Activated CD4-positive, alpha-beta T cell treated with anti-CD3 and anti-CD28 coated beads, Interleukin-2, amount 50 U/mL, for 48 hours (primary cell): ENCODE measurements around the gene NAA80.
A peak's percentile ranks its signal among the peaks of the same experiment; 100 is the strongest.
"Not testable (repeated sequence)": the region's sequence is repeated elsewhere in the genome, so short reads cannot be mapped to it uniquely, and the experiment has no call there.

Experiments
- DNase-seq, 2 experiments: peaks; one replicate each; pipeline ENCODE4 v3.0.0-alpha.2; 2020

The NAA80 gene

DNA sequence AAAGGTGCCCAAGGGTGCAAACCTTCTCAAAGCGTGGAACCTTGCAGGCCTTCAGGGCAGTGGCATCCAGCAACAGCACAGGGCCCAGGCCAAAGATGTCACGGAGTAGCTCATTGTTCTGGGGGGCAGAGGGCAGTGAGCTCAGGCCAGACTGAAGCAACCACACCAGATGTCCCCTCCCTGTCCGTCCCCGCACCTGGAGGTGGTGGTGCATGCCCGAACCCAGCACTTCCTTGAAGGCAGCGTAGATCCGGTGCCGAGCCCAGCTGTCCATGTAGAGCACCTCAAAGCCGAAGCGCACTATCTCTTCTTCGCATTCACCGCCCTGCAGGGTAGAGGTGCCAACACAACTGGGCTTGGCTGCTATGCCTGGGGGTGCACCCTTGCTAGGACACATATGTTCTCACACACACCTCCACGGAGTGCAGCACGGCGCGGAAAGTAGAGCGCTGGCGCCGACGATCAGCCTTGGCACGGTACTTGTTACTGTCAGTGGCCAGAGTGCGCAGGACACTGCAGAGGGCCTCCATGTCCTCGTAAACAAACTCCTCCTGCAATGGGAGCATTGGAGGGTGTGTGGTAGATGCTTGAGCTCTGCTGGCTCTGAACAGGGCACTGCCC, 10.7 kb downstream of the NAA80 start:
- no peak for DNase-seq

DNA sequence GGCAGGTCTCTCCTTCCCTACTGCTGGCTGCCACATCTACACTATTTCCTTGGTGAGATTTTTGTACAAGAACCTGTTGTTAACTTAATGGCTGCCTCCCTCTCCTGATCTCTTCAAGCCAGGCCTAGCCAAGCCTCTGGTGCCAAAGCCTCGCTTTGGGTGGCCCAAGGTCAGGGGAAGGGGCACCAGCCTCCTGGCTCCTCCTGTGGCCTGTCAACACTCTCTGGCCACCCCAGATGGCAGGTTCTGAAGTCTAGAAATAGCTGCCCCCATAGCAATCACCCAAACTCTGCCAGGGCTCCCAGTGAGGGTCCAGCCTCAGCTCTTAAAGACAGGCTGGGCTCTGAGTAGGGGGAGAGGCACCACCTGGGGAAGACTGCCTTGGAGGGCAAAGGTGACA, 11.9 kb downstream of the NAA80 start:
- no peak for DNase-seq

DNA sequence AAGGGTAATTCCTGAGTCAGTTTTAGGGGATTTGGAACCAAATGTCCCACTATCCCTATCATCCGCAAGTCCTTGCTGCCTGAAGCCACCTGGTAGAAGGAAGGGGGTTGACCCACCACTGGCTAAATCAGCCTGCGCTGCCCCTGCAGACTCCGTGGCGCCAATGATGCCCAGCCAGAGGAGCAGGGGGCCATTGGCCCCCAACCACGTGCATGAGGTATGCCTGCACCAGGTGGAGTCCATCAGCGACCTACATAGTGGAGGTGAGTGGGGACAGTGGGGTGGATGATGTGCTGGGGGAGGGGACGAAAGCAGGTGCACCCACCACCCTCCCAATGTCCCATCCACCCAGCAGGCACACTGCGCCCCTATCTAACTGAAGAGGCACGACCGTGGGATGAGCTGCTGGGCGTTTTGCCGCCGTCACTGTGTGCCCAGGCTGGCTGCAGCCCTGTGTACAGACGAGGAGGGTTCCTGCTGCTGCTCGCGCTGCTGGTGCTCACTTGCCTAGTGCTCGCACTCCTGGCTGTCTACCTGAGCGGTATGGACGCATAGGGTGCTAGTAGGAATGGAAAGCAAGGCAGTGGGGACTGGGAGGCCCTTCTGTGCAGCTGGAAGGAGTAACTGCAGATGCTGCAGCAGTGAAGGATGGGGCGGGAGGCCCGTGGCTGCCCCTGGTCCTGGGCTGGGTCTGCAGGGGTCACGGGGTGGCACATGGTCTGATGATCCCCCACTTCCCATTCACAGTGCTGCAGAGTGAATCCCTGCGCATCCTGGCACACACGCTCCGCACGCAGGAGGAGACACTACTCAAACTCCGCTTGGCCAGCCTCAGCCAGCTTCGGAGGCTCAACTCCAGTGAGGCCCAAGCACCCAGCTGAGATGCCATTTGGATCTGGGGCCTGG, 12.6 kb downstream of the NAA80 start:
- DNase-seq: no peak

DNA sequence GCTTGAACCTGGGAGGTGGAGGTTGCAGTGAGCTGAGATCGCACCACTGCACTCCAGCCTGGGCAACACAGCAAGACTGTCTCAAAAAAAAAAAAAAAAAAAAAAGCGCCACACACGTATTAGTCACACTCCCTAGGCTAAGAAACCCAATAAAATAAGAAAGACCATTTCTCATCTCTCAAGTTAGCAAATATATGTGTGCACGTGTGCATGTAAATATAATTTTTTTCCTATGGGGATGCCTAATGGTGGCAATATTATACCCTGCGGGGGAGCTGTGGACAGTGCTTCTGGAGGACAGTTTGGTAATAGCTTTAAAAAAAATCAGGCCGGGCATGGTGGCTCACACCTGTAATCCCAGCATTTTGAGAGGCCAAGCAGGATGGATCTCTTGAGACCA, 15.1 kb downstream of the NAA80 start:
- DNase-seq: not testable (repeated sequence)

DNA sequence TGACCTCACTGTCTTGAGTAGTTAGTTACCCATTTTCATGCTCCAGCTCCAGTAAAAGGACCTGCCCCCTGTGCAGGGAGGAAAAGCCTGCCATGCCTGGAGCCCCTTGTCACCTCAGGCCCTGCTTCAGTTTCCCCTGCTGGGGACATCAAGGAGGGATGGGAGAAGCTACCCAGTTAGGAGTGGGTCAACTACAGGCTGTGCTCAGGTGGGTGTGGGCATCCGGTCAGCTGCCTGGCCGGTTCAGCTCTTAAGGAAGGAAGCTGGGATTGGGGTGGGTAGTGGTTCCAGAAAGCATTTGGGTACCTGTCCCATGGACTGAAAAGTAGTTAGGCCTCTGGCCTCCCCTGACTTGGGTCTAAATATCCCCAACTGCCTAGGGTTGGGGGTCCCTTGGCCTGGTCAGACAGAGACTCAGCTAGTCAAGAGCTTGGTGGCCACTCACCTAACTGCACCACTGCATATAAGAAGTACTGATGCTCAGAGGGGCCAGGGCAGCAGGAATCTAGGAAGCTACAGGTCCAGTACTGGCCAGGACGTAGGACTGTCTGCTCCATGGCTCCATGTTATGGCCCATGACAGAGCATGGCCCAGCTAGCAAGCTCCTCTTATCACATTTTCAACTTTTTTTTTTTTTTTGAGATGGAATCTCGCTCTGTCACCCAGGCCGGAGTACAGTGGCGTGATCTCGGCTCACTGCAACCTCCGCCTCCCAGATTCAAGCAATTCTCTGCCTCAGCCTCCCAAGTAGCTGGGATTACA, 19.8 kb downstream of the NAA80 start:
- no peak for DNase-seq

DNA sequence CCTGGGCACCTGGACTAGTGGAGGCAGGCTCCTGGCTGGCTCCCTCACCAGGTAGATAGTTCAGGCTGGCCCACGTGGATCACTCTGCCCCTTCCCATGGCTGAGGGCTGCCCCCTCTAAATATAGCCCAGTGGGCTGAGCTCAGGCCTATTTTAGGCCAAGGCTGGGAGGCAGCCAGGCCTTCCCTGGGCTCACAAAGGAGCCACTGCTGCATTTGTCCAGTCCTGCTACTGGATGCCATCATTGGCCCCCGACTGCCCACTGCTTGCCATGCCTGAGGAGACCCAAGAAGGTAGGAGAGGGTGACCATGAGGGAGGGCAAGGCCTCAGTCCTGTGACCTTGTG, 20.4 kb downstream of the NAA80 start, which contains the start of gene LSMEM2:
TSS of gene LSMEM2 (plus strand) at position 208 of the 345 bp plus-strand sequence. CDS start at position 235, 27 bp downstream.
- no peak for DNase-seq

DNA sequence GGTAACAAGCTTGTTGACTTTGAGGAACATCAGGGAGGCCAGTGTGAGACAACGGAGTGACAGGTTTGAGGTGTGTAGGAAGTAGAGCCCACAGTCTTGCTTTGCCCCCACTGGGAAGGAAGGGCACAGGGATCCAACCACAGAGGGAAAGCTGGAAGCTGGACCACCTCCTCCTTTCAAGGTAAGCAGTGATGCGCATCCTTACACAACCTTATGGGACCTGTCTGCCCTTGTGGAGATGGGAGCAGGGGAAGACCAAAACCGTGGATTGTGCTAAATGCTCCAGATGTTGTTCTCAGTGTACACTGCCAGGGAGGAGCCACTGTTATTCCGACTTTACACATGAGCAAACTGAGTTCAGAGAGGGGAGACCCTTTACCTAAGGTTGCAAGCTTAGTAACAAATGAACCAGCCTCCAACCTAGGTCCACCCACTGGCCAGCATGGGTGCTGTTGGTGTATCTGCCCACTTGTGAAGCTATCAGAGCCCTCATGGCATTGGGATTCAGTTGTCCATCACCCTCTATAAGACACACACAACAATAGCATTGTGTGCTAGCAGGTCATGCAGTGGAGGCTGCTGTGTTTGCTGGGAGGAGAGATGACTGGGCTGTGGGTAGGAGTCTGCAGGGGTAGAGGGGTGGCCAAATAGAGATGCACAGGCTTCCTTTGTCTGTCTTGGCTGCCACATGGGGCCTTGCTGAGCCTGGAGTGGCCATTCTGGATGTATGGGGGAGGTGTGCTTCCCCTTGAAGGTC, 20.9 kb downstream of the NAA80 start:
- DNase-seq: no peak

DNA sequence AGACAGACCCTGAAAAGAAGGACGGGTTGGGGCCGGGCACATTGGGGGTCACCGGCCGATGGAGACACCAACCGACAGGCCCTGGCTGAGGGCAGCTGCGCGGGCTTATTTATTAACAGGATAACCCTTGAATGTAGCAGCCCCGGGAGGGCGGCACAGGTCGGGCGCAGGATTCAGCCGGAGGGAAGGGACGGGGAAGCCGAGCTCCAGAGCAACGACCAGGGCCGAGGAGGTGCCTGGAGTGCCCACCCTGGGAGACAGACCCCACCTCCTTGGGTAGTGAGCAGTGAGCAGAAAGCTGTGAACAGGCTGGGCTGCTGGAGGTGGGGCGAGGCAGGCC, 22.5 kb downstream of the NAA80 start:
- no peak for DNase-seq

DNA sequence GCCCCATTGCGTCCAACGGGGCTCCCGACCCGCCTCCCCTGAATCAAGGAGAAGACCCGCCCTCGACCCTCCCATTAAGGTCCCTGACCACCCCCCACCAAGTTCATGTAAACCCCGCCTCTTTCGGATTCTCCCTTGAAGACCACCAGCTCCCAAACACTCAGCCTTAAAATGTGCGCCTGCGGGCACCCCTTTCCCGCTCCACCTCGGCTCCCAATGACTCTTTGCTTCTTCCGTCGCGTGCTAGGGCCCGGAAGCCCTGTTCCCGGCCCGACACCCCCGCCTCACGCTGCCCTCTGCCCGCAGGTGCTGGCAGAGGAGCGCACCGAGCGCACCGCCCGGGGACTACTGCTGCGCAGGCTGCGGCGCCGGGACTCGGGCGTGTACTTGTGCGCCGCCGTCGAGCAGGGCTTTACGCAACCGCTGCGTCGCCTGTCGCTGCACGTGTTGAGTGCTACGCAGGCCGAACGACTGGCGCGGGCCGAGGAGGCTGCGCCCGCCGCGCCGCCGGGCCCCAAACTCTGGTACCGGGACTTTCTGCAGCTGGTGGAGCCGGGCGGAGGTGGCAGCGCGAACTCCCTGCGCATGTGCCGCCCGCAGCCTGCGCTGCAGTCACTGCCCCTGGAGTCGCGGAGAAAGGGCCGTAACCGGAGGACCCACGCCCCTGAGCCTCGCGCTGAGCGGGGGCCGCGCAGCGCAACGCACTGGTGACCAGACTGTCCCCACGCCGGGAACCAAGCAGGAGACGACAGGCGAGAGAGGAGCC, 23.0 kb downstream of the NAA80 start:
- DNase-seq: peak in 1 of 2 experiments; percentile 37

DNA sequence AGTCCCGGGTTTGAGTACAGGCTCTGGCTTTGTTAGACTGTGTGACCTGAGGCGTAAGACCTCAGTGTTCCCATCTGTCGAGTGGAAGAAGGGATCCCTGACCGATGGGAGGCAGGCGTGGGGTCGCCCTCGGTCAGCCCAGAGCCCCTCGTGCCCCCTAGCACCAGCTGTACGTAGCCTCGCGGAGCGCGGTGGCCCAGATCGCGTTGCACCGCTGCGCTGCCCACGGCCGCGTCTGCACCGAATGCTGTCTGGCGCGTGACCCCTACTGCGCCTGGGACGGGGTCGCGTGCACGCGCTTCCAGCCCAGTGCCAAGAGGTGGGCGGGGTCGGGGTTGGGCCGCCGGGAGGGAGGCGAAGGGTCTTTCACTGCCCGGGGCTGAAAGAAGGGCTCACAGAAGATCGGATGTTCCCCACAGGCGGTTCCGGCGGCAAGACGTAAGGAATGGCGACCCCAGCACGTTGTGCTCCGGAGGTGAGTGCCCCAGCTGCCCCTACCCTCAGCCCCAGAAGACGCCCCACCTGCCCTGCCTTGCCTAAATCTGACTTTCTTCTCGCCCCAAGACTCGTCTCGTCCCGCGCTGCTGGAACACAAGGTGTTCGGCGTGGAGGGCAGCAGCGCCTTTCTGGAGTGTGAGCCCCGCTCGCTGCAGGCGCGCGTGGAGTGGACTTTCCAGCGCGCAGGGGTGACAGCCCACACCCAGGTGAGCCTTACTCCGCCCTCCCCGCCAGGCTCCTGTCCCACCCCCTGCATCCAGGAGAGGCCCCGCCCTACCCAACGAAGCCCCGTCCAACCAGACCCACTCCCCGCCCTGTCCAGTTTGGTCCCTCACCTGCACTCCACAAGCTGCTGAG, 23.8 kb downstream of the NAA80 start:
- DNase-seq: no peak

DNA sequence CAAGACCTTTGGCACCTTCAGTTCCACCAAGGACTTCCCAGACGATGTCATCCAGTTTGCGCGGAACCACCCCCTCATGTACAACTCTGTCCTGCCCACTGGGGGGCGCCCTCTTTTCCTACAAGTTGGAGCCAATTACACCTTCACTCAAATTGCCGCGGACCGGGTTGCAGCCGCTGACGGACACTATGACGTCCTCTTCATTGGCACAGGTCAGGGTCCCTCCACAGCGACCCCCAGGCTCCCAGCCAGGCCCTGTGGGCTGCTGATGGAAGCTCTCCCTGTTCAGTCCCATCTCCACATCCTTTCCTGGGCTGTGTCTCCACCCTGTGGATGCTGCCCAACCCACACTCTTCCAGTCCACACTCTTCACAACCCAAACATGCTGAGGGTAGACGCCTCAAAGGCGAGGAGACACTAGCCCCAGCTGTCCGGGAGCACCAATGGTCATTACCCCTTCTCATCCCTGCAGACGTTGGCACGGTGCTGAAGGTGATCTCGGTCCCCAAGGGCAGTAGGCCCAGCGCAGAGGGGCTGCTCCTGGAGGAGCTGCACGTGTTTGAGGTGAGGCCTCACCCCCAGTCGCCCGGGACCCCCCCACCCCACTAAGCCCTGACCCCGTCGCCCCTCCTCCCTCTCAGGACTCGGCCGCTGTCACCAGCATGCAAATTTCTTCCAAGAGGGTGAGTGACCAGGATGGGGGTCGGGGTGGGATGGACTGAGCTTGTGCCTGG, 24.7 kb downstream of the NAA80 start:
- DNase-seq: peak; percentile 83 to 88

DNA sequence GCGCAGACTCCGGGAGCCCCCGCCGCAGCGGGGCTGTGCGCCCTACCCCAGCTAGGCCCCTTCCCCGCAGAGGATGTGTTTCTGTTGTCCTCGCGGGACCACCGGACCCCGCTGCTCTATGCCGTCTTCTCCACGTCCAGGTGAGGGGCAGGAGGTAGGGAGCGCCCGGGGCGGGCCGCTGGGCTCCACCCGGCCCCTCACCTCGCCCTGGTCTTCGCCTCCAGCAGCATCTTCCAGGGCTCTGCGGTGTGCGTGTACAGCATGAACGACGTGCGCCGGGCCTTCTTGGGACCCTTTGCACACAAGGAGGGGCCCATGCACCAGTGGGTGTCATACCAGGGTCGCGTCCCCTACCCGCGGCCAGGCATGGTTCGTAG, 25.5 kb downstream of the NAA80 start:
- no peak for DNase-seq

DNA sequence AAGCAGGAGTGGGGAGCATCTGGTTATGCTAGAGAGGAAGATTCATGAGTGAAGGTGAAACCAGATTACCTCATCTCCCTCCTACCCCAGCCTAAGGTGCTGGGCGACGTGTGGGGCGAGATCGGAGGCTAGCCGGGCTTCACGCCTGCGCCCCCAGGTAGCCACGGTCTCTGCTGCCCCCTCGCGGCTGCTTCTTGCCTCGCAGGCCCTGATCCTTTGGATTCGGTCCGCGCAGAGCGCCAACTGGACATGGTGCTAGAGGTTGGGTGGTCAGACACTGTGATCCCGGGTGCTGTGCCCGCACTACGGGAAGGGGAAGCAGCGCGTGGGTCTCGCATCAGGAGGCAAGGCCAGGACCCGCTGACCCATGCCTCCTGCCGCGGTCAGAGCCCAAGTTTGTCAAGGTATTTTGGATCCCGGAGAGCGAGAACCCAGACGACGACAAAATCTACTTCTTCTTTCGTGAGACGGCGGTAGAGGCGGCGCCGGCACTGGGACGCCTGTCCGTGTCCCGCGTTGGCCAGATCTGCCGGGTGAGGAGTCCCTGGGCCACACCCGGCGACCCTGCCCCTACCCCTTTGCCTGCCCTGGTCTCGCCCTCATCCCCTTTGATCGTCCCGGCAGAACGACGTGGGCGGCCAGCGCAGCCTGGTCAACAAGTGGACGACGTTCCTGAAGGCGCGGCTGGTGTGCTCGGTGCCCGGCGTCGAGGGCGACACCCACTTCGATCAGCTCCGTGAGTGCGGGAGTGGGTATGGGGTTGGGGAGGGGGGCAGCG, 26.1 kb downstream of the NAA80 start:
- DNase-seq: peak; percentile 96

DNA sequence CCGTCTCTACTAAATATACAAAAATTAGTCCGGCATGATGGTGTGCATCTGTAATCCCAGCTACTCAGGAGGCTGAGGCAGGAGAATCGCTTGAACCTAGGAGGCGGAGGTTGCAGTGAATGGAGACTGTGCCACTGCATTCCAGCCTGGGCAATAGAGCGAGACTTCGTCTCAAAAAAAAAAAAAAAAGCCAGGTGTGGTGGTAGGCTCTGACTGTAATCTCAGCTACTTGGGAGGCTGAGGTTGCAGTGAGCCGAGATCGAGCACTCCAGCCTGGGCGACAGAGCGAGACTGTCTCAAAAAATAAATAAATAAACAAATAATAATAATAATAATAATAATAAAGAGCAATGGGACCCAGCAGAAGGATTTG, 26.7 kb downstream of the NAA80 start:
- not testable (repeated sequence) for DNase-seq

DNA sequence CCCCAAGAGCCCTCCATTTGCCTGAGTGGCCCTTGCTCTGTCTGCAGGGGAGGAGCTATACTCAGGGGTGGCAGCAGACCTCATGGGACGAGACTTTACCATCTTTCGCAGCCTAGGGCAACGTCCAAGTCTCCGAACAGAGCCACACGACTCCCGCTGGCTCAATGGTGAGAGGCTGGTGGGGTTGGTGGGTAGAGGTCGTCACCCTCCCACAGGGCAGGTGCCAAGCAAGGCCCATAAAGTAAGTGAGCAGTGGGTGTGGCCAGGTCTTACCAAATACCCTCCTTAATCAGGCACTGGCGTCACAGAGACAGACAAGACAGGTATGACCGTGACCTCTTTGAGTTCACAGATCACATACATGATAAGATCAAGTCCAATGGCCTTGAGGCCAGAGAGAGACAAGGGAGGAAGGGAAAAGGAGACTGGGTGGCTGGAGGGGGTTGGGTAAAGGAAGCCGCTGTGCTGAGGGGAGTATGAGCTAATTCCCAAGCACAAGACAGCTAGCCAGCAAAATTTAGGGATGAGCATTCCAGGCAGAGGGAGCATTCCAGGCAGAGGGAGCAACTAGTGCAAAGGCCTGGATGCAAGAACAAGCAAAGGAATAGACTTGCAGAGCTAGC, 27.8 kb downstream of the NAA80 start:
- no peak for DNase-seq

DNA sequence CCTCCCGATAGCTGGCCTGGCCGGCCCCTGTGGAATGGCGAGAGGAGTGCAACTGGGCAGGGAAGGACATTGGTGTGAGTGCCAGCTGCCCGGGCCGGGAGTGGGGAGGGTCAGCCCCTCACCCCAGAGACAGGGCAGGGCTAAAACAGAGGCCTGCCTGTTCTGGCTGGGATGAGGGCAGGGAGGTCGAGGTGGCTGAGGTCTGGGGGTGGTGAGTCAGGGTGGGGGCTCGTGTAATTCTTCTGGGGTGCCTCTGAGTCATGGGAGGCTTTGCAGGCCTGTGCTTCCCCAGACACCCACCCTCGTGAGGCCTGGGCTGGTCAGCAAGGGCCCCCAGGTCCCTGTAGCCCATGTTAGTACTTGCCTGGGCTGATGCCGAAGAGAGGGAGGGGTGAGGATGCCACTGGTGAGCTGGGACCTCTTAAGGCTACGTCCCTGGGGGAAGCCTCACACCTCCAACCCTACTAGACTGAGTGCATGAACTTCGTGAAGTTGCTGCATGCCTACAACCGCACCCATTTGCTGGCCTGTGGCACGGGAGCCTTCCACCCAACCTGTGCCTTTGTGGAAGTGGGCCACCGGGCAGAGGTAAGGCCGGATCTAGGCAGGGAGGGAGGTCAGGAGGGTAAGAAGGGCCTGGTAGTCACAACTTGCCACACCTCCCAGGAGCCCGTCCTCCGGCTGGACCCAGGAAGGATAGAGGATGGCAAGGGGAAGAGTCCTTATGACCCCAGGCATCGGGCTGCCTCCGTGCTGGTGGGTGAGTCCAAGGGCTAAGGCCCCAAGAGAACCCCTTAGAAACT, 28.6 kb downstream of the NAA80 start:
- DNase-seq: no peak

DNA sequence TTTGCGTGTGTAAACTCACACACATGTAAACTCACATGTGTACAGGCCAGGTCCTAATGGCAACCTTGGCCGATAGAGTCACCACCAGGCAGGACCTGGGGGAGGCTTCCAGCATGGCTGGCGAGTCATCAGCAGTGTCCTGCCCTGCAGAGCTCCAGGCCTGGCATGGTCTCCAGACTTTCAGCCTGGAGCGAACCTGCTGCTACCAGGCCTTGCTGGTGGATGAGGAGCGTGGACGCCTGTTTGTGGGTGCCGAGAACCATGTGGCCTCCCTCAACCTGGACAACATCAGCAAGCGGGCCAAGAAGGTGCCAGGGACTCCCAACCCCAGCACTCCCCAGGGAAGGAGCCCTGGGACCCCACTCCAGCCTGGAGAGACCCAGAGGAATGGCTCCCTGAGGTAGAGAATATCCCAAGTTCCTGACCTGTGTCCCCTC, 29.2 kb downstream of the NAA80 start:
- DNase-seq: no peak

DNA sequence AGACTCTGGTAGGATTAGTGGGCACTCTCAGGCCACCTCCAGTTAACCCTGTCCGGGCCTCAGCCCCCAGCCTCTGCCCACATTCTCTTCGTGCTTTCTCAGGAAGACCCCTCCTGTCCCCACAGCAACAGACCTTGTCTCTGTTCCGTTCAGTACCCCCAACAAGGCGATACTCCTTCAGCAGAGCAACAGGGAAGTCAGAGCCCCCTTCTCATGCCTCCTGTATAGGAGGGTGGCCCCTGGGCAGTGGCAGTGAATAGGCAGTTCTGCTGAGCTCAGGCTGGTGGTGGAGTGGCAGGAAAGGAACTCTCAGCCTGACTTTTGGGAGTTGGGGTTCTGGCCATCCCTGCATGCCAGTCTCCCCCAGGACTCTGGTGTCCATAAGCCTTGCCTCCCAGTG, 29.7 kb downstream of the NAA80 start:
- no peak for DNase-seq
